Stomach (tissue), 4 donors: ENCODE results near the gene CALY.

Source experiments
- CTCF ChIP-seq, 7 experiments: fragments of 450-650 bp in 4 of 7; fragments of 200-600 bp in 3 of 7; sonication (generic) in 3 of 7; IDR thresholded peaks; one replicate each; pipeline ENCODE4 v1.5.1; 2016 to 2019; ENCODE audit warnings: antibody characterized with exemption in 7 of 7, control low read depth in 2 of 7, mild to moderate bottlenecking in 1 of 7
- EP300 ChIP-seq: sonication (generic); formaldehyde crosslinking; IDR thresholded peaks from one replicate; pipeline ENCODE4 v1.6.1; 2017; ENCODE audit warnings: antibody characterized with exemption
- POLR2A ChIP-seq, 4 donors: fragments of 450-650 bp; IDR thresholded peaks; one replicate each; pipeline ENCODE4 v1.6.1; 2016; ENCODE audit warnings: antibody characterized with exemption in 4 of 4, control low read depth in 2 of 4, mild to moderate bottlenecking in 1 of 4, moderate library complexity in 1 of 4
- POLR2AphosphoS5 ChIP-seq, 3 donors: sonication (generic); formaldehyde crosslinking; IDR thresholded peaks; one replicate each; pipeline ENCODE4 v1.6.1; 2016; ENCODE audit warnings: antibody characterized with exemption in 3 of 3

- no peak for TF ChIP-seq CTCF (IDR thresholded peaks at IDR 0.05)
- TF ChIP-seq POLR2AphosphoS5 (IDR thresholded peaks at IDR 0.05) = peak; percentile 54 to 89 (median 87)
- TF ChIP-seq POLR2A (IDR thresholded peaks at IDR 0.05) = no peak
- no peak for TF ChIP-seq EP300
Measured at GRCh38 chr10:133308421-133309099, 28.1 kb downstream of the CALY start, which contains the start of the genes TUBGCP2 and ZNF511.
